ENCODE results near the gene HTR4.

- TF ChIP-seq CTCF (IDR thresholded peaks at IDR 0.05), result no peak
- TF ChIP-seq POLR2A (IDR thresholded peaks at IDR 0.05), result no peak
- no peak for TF ChIP-seq POLR2AphosphoS5 (IDR thresholded peaks at IDR 0.05)
- no peak for TF ChIP-seq EP300 (IDR thresholded peaks at IDR 0.05)
Observed at GRCh38 chr5:148626986-148627385, 27.3 kb downstream of the HTR4 start.
